ENCODE results near the gene CXCL17.

DNA sequence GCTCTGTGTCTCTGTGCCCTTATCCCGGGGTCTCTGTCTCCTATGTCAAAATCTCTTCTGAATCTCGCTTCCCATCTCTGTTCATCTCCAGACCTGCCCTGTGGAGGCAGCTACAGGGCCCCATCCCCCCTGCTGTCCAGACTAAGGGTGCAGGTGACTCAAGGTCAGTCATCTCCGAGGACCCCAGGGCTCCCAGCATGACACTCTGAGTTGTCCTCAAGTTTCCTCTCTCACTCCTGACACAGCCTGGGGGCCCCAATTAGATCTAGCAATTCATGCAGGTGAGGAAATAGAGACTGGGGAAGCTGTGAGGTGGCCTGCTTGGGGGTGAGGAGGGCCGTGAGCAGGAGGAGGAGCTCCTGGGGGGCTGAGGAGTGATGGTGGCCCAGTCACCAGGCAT, 50.6 kb downstream of the CXCL17 start:
- TF ChIP-seq, protein P1, sequence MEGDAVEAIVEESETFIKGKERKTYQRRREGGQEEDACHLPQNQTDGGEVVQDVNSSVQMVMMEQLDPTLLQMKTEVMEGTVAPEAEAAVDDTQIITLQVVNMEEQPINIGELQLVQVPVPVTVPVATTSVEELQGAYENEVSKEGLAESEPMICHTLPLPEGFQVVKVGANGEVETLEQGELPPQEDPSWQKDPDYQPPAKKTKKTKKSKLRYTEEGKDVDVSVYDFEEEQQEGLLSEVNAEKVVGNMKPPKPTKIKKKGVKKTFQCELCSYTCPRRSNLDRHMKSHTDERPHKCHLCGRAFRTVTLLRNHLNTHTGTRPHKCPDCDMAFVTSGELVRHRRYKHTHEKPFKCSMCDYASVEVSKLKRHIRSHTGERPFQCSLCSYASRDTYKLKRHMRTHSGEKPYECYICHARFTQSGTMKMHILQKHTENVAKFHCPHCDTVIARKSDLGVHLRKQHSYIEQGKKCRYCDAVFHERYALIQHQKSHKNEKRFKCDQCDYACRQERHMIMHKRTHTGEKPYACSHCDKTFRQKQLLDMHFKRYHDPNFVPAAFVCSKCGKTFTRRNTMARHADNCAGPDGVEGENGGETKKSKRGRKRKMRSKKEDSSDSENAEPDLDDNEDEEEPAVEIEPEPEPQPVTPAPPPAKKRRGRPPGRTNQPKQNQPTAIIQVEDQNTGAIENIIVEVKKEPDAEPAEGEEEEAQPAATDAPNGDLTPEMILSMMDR (IDR thresholded peaks at IDR 0.05), result no peak
- no peak for TF ChIP-seq EZH2 (IDR thresholded peaks at IDR 0.05; ENCODE audit: borderline replicate concordance, insufficient read depth, low read depth, low read length, poor library complexity, severe bottlenecking)
